HG02970 (cell line): ENCODE results near the gene SLC31A1.
"Not testable (repeated sequence)": the region's sequence is repeated elsewhere in the genome, so short reads cannot be mapped to it uniquely, and the experiment has no call there.

Experiments
- ATAC-seq: cut with Tn5 transposase; IDR thresholded peaks from one replicate; pipeline ENCODE4 v1.9.1; 2021; ENCODE audit warnings: mild to moderate bottlenecking, moderate library complexity, moderate number of reproducible peaks; ENCODE audit not compliant: unreplicated experiment, low FRiP score

The SLC31A1 gene

DNA sequence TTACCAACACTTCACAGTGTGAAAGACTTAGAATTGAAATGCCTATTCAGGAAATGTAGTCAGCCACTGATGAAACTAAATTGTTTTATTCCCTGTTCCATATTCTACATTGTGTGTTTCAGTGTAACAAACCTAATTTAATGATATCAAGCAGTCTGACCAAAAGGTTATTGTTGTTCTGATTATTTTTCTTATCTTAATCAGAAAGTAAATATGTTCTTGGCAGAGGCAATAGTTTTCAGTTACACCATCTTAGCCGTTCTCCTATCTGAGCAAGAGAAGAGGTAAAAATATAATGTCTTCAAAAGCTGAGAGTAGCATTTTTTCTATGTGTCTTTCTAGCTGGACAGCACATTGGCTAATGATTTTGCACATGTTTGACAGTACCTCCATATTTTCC, 36.9 kb downstream of the SLC31A1 start:
- no peak for ATAC-seq

- ATAC-seq: no peak
Measured at GRCh38 chr9:113261917-113262671, 40.8 kb downstream of the SLC31A1 start.

DNA sequence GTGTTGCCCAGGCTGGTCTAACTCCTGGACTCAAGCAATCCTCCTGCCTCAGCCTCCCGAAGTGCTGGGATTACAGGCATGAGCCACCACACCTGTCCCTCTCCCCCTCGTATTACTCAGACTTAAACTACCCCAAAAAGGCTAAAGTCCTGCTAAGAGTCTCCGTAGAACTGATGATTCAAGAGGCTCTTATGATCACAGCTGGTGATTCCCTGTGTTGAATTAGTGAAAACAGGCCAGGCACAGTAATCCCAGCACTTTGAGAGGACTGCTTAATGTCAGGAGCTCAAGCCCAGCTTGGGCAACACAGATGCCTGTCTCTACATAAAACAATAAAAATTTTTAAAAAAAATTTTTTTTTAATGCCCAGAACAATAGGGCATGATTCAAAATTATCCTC, 44.8 kb downstream of the SLC31A1 start:
- ATAC-seq: no peak

DNA sequence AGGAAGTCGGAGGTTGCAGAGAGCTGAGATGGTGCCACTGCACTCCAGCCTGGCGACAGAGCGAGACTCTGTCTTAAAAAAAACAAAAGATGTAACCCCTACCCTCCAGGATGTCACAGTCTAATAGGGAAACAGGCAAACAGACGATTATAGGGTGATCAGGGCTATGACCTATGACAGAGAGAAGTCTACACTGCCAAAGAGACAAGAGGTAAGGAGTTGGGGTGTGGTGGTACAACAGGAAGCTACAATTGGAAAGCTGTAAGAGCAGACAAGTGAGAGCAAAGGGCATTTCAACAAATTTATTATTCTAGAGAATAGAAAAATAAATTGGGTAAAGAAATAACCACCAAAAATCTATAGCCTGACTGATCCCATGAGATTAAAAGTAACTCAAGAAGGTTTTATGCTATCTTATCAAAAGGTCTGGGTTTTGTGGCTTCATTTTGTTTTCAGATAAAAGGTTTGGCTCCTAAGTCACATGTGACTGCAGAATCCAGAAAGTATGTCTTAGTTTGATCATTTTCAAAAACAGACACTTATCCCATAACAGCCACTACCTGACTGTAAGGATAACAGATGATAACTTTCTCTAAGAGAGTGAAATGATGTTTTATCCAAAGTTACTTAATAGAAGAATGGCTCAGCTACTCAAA, 46.7 kb downstream of the SLC31A1 start:
- ATAC-seq: no peak

DNA sequence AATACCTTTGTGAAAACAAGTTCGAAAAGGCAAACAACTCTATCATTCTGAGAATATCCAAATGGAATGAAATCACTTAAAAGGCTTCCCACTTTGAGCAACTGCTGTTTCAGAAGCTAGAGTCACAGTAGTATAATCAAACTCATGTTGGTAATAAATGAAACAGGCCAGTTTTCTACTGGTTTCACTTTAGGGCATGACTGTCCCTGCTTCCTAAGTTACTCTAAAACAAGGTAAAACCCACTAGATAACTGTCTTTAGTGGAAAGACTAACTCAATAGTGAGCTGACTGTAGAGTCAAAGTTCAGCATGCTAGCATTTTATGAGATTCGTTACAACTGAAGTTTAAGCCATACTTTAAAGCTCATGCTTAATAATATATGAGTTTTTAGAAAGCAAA, 48.0 kb downstream of the SLC31A1 start:
- ATAC-seq: no peak

GRCh38 chr9:113269871-113270270, 48.5 kb downstream of the SLC31A1 start:
- no peak for ATAC-seq

DNA sequence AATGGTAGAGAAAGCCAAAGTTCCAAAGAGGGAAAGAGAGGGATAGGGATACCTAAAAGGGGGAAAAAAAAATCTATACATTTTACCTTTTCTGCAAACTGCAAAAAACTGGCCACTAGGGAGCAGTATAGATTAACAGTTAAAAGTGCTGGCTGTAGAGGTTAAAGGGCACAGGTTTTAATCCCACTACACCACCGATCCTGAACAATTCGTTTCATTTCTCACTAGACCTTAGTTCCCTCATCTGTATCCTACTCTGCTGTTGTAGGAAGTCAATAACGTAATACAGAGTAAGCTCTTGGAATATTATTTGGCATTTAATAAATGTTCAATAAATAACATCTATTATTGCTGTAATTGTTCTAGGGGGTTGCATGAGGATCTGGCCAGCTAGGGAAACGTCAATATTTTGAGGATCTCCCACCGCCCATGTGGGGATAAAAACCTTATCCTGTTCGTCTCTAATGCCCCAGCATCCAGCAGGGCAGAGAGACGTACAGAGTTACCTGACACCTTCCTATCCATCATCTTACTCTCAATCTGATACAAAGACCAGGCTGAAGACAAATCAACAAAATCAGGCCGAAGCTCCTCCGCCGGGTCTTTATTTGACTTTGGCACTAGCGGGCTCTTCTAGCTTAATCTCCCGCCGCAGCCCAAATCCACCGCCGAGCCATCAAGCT, 53.3 kb downstream of the SLC31A1 start:
- peak; percentile 5 for ATAC-seq

DNA sequence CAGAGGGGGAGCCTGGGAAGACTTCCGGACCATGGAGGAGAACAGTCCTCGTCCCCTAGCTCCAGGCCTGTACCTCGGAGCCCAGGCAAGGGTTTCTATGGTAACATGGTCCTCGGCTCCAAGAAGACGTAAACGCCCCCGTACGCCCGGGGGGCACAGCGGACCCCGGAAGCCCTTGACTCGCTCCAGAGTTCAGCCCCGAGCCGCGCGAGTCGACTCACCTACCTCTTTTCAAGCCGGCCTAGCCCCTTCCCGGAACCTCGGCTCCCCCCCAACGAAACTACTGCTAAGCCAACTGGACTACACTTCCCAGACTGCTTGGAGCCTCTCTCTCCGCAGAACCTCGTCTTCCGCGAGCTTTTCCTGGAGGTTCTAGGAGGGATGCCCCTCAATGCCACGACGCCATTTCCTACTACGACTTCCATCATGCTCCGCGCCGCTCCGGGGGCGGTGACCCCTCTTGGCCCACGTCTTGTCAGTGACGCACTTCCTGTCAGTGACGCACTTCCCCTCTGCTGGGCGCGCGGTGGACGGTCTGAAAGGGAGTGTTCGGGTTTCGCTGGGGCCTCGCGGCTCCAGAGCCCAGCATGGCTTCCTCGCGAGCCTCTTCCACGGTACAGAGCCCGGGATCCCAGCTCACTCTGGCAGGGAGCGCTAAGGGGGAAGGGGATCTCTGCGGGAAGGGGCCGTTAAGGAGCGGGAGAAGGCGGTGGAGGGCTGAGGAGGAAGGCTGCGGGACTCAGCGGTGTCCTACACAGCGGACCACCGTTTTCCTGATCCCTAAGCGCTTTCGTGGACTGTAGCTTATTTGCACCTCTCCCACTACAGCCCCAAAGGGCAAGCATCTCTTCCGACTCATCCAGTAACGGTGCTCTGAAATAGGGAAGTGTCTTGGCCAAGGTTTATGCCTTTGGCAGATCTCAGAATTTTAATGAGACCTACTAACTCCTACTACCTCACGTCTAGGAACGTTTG, 54.1 kb downstream of the SLC31A1 start, which contains the start of the genes CDC26 and PRPF4:
CDC26 (minus strand) TSS at position 416 of the 975 bp plus-strand sequence. CDS start 3,065 bp downstream, outside the sequence.
PRPF4 (plus strand) TSS at position 502 of the 975 bp plus-strand sequence; CDS start at position 588, 86 bp downstream.
- peak; percentile 98 for ATAC-seq

DNA sequence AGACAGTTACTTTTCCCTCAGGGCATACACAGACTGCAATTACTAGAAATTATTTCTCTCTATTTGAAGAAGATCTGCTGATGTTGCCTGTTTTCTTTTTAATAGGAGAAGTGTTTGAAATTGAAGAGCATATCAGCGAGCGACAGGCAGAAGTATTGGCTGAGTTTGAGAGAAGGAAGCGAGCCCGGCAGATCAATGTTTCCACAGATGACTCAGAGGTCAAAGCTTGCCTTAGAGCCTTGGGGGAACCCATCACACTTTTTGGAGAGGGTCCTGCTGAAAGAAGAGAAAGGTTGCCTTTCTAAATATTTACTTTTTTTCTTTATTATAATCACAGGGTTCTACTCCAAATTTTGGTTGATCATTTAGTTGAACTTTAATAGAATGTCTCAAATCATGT, 57.5 kb downstream of the SLC31A1 start:
- ATAC-seq: no peak

DNA sequence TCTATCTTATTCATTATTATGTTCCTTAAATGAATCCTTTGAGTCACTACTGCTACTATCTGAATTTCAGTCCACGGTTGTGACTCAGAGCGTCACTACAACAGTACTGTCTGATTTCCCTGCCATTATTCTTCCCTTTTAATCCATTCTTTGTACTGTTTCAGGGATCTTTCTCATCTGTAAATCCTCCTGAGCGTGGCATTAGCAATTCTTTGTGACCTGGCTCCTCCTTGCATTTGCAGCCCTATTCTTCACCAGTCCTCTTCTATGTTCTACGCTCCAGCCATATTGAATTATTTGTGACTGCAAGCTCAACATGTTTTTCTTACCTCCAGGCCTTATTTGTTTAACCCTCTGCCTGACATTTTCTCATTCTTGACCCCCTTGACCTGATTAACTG, 60.0 kb downstream of the SLC31A1 start:
- no peak for ATAC-seq

DNA sequence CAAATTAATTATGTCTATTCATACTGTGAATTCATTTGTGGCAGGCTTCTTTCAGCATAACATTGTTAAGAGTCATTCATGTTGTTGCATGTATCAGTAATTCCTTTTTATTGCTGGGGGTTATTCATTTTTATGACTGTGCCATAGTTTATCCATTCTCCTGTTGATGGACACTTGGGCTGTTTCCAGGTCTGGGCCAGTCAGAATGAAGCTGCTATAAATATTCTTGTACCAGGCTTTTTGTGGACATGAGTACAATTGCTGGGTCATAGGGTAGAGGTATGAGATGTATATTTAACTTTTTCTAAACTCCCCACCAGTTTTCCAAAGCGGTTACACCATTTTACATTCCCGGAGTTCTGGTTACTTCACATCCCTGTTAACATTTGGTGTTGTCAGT, 67.7 kb downstream of the SLC31A1 start:
- no peak for ATAC-seq

DNA sequence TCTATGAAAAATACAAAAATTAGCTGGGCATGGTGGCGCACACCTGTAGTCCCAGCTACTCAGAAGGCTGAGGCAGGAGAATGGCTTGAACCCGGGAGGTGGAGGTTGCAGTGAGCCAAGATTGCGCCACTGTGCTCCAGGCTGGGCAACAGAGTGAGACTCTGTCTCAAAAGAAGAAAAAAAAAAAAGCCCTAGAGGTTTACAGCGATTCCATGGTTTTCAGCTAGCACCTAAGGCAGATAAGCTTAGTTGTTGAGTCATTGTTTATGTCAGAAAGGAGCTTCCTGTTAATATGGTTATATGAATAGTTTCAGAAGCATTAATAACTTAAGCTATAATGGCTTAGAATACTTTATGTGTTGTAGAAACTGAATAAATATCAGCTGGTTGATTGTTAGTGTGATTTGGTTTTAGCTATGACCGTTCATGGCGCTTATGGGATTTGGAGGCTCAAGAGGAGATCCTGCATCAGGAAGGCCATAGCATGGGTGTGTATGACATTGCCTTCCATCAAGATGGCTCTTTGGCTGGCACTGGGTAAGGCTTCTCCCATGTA, 68.8 kb downstream of the SLC31A1 start:
- ATAC-seq: no peak

DNA sequence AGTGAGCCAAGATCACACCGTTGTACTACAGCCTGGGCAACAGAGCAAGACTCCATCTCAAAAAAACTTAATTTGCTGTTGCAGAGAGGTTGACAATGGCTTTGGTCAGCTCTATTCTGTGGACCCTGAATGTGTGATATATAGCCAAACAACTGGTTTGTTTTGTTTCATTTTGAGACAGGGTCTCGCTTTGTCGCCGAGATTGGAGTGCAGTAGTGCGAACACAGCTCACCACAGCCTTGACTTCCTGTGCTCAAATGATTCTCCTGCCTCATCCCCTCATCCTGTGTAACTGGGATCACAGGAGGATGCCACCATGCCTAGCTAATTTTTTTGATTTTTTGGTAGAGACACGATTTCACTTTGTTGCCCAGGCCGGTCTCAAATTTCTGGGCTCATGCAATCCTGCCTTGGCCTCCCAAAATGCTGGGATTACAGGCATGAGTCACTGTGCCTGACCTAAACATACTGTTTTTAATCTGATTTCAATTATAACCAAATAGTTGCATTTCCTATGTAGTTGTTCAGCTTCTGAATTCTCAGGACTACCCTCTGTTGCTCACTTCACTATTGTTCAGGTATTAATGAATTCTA, 72.0 kb downstream of the SLC31A1 start:
- no peak for ATAC-seq

GRCh38 chr9:113296247-113296646, 74.9 kb downstream of the SLC31A1 start:
- ATAC-seq: not testable (repeated sequence)

DNA sequence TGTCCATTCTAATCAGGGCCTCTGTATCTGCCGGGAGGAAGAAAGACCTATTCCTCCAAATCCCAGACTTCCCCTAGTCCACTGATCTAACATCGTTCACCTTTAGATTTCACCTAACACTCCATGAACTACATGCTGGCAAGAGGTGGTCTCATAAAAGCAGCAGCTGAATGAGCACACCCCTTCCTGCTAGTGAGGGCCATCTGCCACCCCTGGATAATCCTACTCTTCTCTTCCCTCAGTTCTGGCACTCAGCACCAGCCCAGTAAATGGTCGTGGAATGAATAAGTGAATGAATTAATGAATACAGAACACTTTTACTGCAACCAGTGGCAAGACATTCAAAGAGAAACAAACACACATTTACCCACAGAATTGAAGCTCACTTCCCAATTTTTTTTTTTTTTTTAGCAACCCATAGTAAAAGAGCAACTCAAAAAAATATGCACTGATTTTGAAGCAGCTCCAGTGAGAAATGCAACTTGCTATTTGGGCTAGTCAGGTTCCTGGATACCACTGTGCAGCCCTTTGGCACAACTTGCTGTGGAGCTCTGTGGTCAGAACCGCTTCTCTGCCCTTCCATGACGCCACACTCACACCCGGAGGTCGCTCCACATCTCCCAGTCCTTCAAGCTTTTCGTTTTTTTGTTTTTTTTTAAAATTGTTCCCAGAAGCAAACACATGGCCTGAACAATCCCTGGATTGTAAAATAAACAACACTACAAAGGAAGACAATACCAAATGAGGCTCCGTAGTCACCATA, 75.6 kb downstream of the SLC31A1 start:
- ATAC-seq: no peak

- ATAC-seq: no peak
Measured at GRCh38 chr9:113298311-113298710, 77.0 kb downstream of the SLC31A1 start.

GRCh38 chr9:113298924-113299770, 77.8 kb downstream of the SLC31A1 start:
- no peak for ATAC-seq

DNA sequence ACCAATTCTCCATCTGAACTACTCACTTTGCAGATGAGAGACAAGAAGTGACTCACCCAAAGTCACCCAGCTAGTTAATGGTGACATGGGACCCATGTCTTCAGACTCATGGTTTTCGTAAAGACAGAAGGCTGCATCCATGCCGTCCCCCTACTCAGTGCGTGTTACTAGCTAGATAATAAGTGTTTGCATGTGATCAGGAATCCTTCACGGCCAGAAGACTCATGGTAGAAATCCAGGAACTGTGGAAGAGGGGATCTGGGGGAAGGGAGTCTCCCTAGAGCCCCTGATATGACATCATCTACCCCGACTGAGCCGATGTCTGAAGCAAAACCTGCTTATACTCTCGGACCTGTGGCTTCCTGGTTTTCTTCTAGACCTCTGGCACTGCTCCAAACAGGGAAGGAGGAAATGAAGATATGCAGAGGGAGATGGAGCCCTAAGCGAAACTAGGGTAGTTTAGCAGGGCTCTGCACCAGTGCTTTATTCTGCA, 78.5 kb downstream of the SLC31A1 start:
- no peak for ATAC-seq
